Transverse colon (tissue), 4 donors: ENCODE results near the gene ARX.

Experiments
- CTCF ChIP-seq, 5 experiments: fragments of 200-600 bp in 3 of 5; fragments of 450-650 bp in 2 of 5; sonication (generic) in 3 of 5; IDR thresholded peaks; 1 replicate in 2 of 5; 2 replicates in 3 of 5; pipeline ENCODE4 v1.5.1; 2016 to 2017; ENCODE audit warnings: antibody characterized with exemption in 5 of 5, inconsistent platforms in 3 of 5, mild to moderate bottlenecking in 2 of 5, moderate library complexity in 1 of 5
- EP300 ChIP-seq: sonication (generic); formaldehyde crosslinking; IDR thresholded peaks from one replicate; pipeline ENCODE4 v1.6.1; 2017; ENCODE audit warnings: antibody characterized with exemption, low read depth
- POLR2A ChIP-seq: fragments of 450-650 bp; IDR thresholded peaks from one replicate; pipeline ENCODE4 v1.6.1; 2016; ENCODE audit warnings: antibody characterized with exemption, mild to moderate bottlenecking, moderate library complexity
- POLR2AphosphoS5 ChIP-seq, 3 donors: sonication (generic); formaldehyde crosslinking; IDR thresholded peaks; one replicate each; pipeline ENCODE4 v1.6.1; 2016; ENCODE audit warnings: antibody characterized with exemption in 3 of 3

GRCh38 chrX:25005034-25005381 lies 10.8 kb downstream of the ARX start:
- TF ChIP-seq POLR2A (no peak), POLR2AphosphoS5 (IDR thresholded peaks at IDR 0.05) (no peak), CTCF (IDR thresholded peaks at IDR 0.05) (no peak), EP300 (no peak)
